GM21723 (cell line): ENCODE results near the gene TAB2.
"Not testable (repeated sequence)": the region's sequence is repeated elsewhere in the genome, so short reads cannot be mapped to it uniquely, and the experiment has no call there.

ENCODE experiments used
- ATAC-seq: cut with Tn5 transposase; IDR thresholded peaks from one replicate; pipeline ENCODE4 v1.9.1; 2021; ENCODE audit warnings: mild to moderate bottlenecking, moderate library complexity; ENCODE audit not compliant: unreplicated experiment

TAB2 gene

DNA sequence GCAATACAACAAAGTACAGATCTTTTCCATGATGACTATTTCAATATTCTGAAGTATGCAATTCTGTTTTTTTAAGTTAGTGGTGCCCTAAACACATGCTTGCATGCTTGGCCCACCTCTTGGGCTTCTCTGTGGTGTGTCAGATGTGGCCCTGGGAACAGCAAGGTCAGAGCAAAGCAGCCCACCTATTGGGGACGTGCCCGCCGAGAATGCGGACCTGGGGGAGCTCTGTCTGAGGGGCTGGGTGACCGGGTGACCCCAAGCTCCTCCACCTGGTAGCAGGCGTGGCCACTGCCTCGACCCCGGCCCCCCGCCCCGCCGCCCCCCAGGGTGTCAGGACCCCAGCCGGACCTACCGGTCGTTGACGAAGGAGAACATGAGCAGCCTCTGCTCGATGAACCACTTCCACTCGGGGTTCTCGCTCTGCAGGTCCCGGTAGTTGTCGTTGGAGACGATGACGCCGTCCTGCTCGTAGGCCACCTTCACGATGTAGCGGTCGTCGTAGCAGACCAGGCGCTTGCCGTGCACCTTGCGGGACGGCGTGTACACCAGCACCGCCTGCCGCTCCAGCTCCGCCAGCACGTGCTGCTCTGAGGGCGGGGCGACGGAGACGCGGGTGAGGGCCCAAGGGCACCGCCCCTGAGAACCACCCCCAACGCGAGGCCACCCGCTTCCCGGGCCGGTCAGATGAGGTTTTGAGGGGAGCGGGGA, 139.0 kb downstream of the TAB2 start:
- ATAC-seq: no peak

DNA sequence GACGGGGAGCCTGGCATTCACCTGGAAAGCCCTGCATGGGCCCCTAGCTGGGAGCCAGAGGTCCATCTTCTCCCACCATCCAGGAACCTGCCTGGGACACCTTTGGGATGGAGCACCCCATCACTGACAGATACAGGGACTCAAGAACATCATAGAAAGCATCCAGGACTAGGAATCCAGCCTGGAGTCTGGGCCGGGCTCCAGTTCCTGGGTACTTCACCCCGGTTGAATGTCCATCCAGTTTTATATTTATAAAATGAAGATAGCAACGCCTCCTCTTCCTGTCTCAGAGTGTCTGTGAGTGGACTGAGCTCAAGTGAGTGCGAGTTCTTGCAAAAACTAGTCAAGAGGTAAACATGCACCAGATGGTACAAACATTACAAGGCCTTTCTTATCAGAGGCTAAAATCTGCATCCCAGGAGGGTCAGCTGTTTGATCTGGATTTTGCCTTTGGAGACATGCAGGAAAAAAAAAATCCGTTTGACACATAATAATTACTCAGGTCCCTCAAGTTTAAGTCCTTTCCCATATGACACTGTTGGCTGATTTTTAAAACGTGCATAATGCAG, 139.9 kb downstream of the TAB2 start:
- ATAC-seq: no peak

DNA sequence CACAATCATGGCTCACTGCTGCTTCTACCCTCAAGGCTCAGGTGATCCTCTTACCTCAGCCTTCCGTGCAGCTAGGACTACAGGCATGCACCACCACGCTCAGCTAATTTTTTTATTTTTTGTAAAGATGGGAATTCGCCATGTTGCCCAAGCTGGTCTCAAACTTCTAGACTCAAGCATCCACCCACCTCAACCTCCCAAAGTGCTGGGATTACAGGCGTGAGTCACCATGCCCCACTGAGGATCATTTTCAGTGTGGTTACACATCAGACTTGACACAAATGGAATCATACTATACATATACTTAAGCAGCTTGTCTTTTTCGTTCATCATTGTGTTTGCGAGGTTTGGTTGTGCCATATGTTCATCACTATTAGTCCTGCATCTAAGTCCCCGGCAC, 140.7 kb downstream of the TAB2 start:
- no peak for ATAC-seq

GRCh38 chr6:149458806-149459205, 141.3 kb downstream of the TAB2 start:
- no peak for ATAC-seq

DNA sequence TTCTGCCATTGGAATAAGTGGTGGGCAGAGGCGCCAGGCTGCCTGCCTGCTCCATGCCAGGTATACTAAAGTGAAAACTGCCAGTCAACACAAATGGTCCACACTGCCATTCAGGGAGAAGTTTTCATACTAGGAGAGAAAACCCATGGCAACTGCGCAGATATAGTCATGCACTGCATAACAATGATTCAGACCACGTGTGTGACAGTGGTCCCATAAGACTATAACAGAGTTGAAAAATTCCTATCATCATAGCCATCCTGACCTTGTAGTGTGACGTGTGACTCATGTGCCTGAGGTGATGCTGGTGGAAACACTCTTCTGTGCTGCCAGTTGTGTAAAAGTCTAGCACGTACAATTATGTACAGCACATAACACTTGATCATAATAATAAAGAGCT, 142.2 kb downstream of the TAB2 start:
- ATAC-seq: no peak

DNA sequence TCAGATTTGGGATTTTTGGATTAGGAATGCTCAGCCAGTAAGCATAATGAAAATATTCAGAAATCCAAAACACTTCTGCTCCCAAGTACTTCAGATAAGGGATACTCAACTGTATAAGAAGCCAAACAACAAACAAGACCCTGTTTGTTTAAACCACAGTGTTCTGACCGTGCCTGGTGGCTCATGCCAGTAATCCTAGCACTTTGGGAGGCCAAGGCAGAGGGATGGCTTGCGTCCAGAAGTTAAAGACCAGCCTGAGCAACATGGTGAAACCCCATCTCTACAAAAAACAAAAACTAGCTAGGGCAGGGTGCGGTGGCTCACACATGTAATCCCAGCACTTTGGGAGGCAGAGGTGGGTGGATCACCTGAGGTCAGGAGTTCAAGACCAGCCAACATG, 142.7 kb downstream of the TAB2 start:
- ATAC-seq: not testable (repeated sequence)
